Spleen (tissue), 7 donors: ENCODE measurements around the gene KRT78.

ENCODE experiments used
- POLR2AphosphoS5 ChIP-seq, 3 donors: sonication (generic); formaldehyde crosslinking; IDR thresholded peaks; one replicate each; pipeline ENCODE4 v1.5.1; 2017; ENCODE audit warnings: antibody characterized with exemption in 3 of 3
- TF ChIP-seq, protein P1 (sequence below), 11 experiments: fragments of 200-600 bp in 7 of 11; fragments of 450-650 bp in 4 of 11; sonication (generic) in 4 of 11; IDR thresholded peaks in 8 of 11; conservative IDR thresholded peaks in 3 of 11; 1 replicate in 7 of 11; 2 replicates in 4 of 11; pipeline versions ENCODE4 v1.4.0 to v1.8.0; 2016 to 2021; ENCODE audit warnings: antibody characterized with exemption in 11 of 11, inconsistent platforms in 4 of 11, mild to moderate bottlenecking in 1 of 11
- donor health status: DM: no; HTN: no; CAD: no; lungs with moderate emphysema.
- donor health status: DM: no; HTN: no; CAD: no.
- donor health status: DM: no; HTN: no; CAD: no.

DNA sequence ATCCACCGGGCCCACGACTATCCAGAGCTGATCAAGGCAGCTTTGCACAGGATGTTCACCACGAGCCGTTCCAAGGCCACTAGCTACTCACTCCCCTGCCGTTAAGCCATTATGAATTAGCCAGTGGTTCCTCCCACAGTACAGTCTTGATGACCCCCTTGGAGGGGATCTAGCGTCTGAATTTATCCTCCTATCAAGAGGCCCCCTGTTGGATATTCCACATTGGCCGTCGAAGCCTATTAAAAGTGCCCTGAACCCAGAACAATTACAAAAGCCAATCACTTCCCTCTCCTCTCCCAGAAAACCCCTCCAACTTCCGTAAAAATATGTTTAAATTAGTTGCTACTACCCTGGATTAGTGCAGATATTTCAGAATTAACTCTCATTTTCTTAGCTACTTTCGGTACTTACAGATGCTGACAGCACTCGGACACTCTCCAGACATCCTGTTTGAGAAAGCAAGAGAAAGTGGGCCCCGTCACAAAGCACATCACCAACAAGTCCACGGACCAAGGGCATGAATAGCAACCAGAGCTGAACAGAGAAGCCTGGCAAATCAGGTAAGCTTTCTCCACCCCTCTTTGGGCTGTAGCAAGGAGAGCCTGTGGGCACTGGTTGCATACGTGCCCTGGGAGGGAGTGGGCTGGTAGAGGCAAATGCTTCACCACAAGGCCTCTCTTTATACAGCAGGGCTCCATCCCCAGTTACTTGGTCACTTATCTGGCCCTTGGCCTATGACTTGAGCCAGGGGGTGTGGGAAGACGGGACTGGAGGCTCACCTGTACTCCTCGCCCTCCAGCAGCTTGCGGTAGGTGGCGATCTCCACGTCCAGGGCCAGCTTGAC, 58.1 kb downstream of the KRT78 start:
- TF ChIP-seq, protein P1, sequence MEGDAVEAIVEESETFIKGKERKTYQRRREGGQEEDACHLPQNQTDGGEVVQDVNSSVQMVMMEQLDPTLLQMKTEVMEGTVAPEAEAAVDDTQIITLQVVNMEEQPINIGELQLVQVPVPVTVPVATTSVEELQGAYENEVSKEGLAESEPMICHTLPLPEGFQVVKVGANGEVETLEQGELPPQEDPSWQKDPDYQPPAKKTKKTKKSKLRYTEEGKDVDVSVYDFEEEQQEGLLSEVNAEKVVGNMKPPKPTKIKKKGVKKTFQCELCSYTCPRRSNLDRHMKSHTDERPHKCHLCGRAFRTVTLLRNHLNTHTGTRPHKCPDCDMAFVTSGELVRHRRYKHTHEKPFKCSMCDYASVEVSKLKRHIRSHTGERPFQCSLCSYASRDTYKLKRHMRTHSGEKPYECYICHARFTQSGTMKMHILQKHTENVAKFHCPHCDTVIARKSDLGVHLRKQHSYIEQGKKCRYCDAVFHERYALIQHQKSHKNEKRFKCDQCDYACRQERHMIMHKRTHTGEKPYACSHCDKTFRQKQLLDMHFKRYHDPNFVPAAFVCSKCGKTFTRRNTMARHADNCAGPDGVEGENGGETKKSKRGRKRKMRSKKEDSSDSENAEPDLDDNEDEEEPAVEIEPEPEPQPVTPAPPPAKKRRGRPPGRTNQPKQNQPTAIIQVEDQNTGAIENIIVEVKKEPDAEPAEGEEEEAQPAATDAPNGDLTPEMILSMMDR (IDR thresholded peaks at IDR 0.05 in 8 of 11, conservative IDR thresholded peaks at IDR 0.05 in 3 of 11), result no peak
- TF ChIP-seq POLR2AphosphoS5 (IDR thresholded peaks at IDR 0.05), result no peak
